ENCODE data around the gene ZCCHC14. TPM values are rescaled to one million over a fixed set of nuclear protein-coding genes. Genes with fewer than 3 reads are reported as not detected.

ZCCHC14 gene
- total RNA-seq, 1 experiment from 2014 or later: 28.2 TPM

- Mint-ChIP-seq H3K4me3 (ENCODE audit: unreplicated experiment) (no peak overlapping the region), H3K36me3 (ENCODE audit: insufficient read depth, unreplicated experiment) (peaks cover 36% of the 10 kb centered on the region), H3K27ac (ENCODE audit: low read depth, unreplicated experiment) (no peak overlapping the region), H3K27me3 (ENCODE audit: insufficient read depth, unreplicated experiment) (no peaks in the 10 kb centered on the region), H3K9me3 (ENCODE audit: unreplicated experiment) (no peaks in the 10 kb centered on the region), H3K4me1 (ENCODE audit: insufficient read depth, unreplicated experiment) (peaks cover 25% of the 10 kb centered on the region)
- ChIA-PET POLR2A (interaction anchor here (0.8 to 1.2 kb wide), 2 partner anchors 76 to 302 kb away, joined by 3 read pairs; partner anchors contain the start of gene FBXO31), CTCF (interaction anchor here (0.5 to 8.2 kb wide), 5 partner anchors 8 to 183 kb away, joined by 3 to 71 read pairs (median 3); no protein-coding TSS in a partner anchor)
- intact Hi-C loops (cut with micrococcal nuclease): no loop called here
- BruUV-seq (replicated peaks): no TSS peak
- TF ChIP-seq CTCF (IDR thresholded peaks at IDR 0.05; ENCODE audit: unreplicated experiment): no peak
- DNase-seq (ENCODE audit: unreplicated experiment): no peak
These were observed 33.0 kb downstream of the ZCCHC14 start for GRCh38 chr16:87459833-87460232.

- BruUV-seq (replicated peaks): no TSS peak
- Mint-ChIP-seq H3K4me1 (ENCODE audit: insufficient read depth, unreplicated experiment) (peaks cover 19% of the 10 kb centered on the region), H3K36me3 (ENCODE audit: insufficient read depth, unreplicated experiment) (peaks cover 37% of the 10 kb centered on the region), H3K27me3 (ENCODE audit: insufficient read depth, unreplicated experiment) (no peaks in the 10 kb centered on the region), H3K9me3 (ENCODE audit: unreplicated experiment) (no peaks in the 10 kb centered on the region), H3K27ac (ENCODE audit: low read depth, unreplicated experiment) (no peak overlapping the region), H3K4me3 (ENCODE audit: unreplicated experiment) (no peak overlapping the region)
- ChIA-PET CTCF (interaction anchor here (0.7 to 8.2 kb wide), 3 partner anchors 32 to 176 kb away, joined by 3 to 71 read pairs (median 22); no protein-coding TSS in a partner anchor), POLR2A (interaction anchor here (0.5 kb wide), 1 partner anchor 303 kb away, joined by 3 read pairs; no protein-coding TSS in a partner anchor)
- intact Hi-C loops (cut with micrococcal nuclease): no loop called here
- DNase-seq (ENCODE audit: unreplicated experiment): no peak
- TF ChIP-seq CTCF (IDR thresholded peaks at IDR 0.05; ENCODE audit: unreplicated experiment): no peak
These were observed 33.8 kb downstream of the ZCCHC14 start for GRCh38 chr16:87459027-87459426.

GRCh38 chr16:87458424-87458915, 34.4 kb downstream of the ZCCHC14 start:
- ChIA-PET POLR2A (interaction anchor here (1.6 kb wide), 1 partner anchor 65 kb away, joined by 5 read pairs; no protein-coding TSS in a partner anchor), CTCF (interaction anchor here (2.4 to 8.2 kb wide), 2 partner anchors 177 to 178 kb away, joined by 10 to 71 read pairs; no protein-coding TSS in a partner anchor)
- peaks cover 21% of the 10 kb centered on the region for H3K4me1 Mint-ChIP-seq (ENCODE audit: insufficient read depth, unreplicated experiment)
- no peak overlapping the region for H3K4me3 Mint-ChIP-seq (ENCODE audit: unreplicated experiment)
- peaks cover 41% of the 10 kb centered on the region for H3K36me3 Mint-ChIP-seq (ENCODE audit: insufficient read depth, unreplicated experiment)
- H3K9me3 Mint-ChIP-seq (ENCODE audit: unreplicated experiment): no peaks in the 10 kb centered on the region
- no peak for DNase-seq (ENCODE audit: unreplicated experiment)
- no peak for TF ChIP-seq CTCF (IDR thresholded peaks at IDR 0.05; ENCODE audit: unreplicated experiment)
- H3K27ac Mint-ChIP-seq (ENCODE audit: low read depth, unreplicated experiment): peak overlapping the region; percentile 73
- BruUV-seq (replicated peaks): no TSS peak
- intact Hi-C loops (cut with micrococcal nuclease): no loop called here
- H3K27me3 Mint-ChIP-seq (ENCODE audit: insufficient read depth, unreplicated experiment): no peaks in the 10 kb centered on the region

GRCh38 chr16:87457709-87458423, 35.0 kb downstream of the ZCCHC14 start:
- no TSS peak for BruUV-seq (replicated peaks)
- ChIA-PET CTCF (interaction anchor here (1.6 to 2.4 kb wide), 2 partner anchors 177 to 178 kb away, joined by 7 to 10 read pairs; no protein-coding TSS in a partner anchor), POLR2A (interaction anchor here (0.9 to 1.6 kb wide), 3 partner anchors 41 to 70 kb away, joined by 3 to 5 read pairs (median 4); no protein-coding TSS in a partner anchor)
- intact Hi-C loops (cut with micrococcal nuclease): no loop called here
- H3K9me3 Mint-ChIP-seq (ENCODE audit: unreplicated experiment): no peaks in the 10 kb centered on the region
- H3K27me3 Mint-ChIP-seq (ENCODE audit: insufficient read depth, unreplicated experiment): no peaks in the 10 kb centered on the region
- peaks cover 45% of the 10 kb centered on the region for H3K36me3 Mint-ChIP-seq (ENCODE audit: insufficient read depth, unreplicated experiment)
- peaks cover 21% of the 10 kb centered on the region for H3K4me1 Mint-ChIP-seq (ENCODE audit: insufficient read depth, unreplicated experiment)
- H3K4me3 Mint-ChIP-seq (ENCODE audit: unreplicated experiment): peak overlapping the region; percentile 18
- H3K27ac Mint-ChIP-seq (ENCODE audit: low read depth, unreplicated experiment): peak overlapping the region; percentile 73
- peak; percentile 86 for DNase-seq (ENCODE audit: unreplicated experiment)
- no peak for TF ChIP-seq CTCF (IDR thresholded peaks at IDR 0.05; ENCODE audit: unreplicated experiment)
